T-helper 1 cell treated with Interleukin-12 subunit alpha and Interleukin-12 subunit beta and Interleukin-4 antibody, amounts not matched to agents 30 μg/mL and 1 μg/mL, for 36 hours (primary cell): ENCODE results near the gene SMARCC2.

Experiments
- H3K27ac Mint-ChIP-seq: one replicate; pipeline ENCODE4 v1.8.0; 2021; ENCODE audit warnings: mild to moderate bottlenecking, mixed read lengths
- H3K27me3 Mint-ChIP-seq: one replicate; pipeline ENCODE4 v1.8.0; 2021; ENCODE audit warnings: low read depth, mixed read lengths
- H3K36me3 Mint-ChIP-seq: one replicate; pipeline ENCODE4 v1.8.0; 2021; ENCODE audit warnings: low read depth, mixed read lengths
- H3K4me1 Mint-ChIP-seq: one replicate; pipeline ENCODE4 v1.8.0; 2021; ENCODE audit warnings: low read depth, mixed read lengths
- H3K4me3 Mint-ChIP-seq: one replicate; pipeline ENCODE4 v1.8.0; 2021; ENCODE audit warnings: mild to moderate bottlenecking, moderate library complexity, mixed read lengths
- H3K9me3 Mint-ChIP-seq: one replicate; pipeline ENCODE4 v1.8.0; 2021; ENCODE audit warnings: mixed read lengths

The SMARCC2 gene

GRCh38 chr12:56134897-56135296 is 54.4 kb downstream of the SMARCC2 start:
- Mint-ChIP-seq H3K4me3 (no peak overlapping the region), H3K4me1 (peaks cover 49% of the 10 kb centered on the region), H3K9me3 (peaks cover 6% of the 10 kb centered on the region), H3K27me3 (no peaks in the 10 kb centered on the region), H3K27ac (no peak overlapping the region), H3K36me3 (peaks cover 75% of the 10 kb centered on the region)

- H3K36me3 Mint-ChIP-seq: peaks cover 44% of the 10 kb centered on the region
Observed at GRCh38 chr12:56130876-56131275, 58.4 kb downstream of the SMARCC2 start.

DNA sequence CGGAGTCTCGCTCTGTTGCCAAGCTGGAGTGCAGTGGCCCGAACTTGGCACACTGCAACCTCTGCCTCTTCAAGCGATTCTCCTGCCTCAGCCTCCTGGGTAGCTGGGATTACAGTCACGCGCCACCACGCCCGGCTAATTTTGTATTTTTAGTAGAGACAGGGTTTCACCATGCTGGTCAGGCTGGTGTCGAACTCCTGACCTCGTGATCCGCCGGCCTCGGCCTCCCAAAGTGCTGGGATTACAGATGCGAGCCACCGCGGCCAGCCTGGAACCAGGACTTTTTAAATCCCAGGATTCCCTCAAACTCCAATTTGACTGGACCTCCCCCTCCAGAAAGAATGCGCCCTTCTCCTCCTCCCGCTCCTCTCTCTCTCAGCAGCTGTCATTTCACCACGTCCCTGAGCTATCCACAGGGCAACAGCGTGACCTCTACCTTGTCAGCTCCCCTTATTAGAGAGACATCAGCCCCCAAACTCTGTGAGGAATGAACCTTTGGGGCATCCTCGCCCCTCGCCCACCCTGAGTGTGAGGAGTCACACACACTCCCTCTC is 59.3 kb downstream of the SMARCC2 start:
- Mint-ChIP-seq H3K4me1 (peaks cover 47% of the 10 kb centered on the region), H3K36me3 (peaks cover 43% of the 10 kb centered on the region), H3K27me3 (no peaks in the 10 kb centered on the region), H3K27ac (peak overlapping the region; percentile 93), H3K4me3 (peak overlapping the region; percentile 96), H3K9me3 (peaks cover 6% of the 10 kb centered on the region)

More at GRCh38 chr12:56130876-56131275, 58.4 kb downstream of the SMARCC2 start:
- Mint-ChIP-seq H3K27me3 (no peaks in the 10 kb centered on the region), H3K9me3 (peaks cover 6% of the 10 kb centered on the region), H3K4me3 (peak overlapping the region; percentile 96), H3K4me1 (peaks cover 46% of the 10 kb centered on the region), H3K27ac (peak overlapping the region; percentile 55)

GRCh38 chr12:56129206-56129941 is 59.9 kb downstream of the SMARCC2 start:
- peak overlapping the region; percentile 93 for H3K27ac Mint-ChIP-seq
- H3K4me1 Mint-ChIP-seq: peaks cover 50% of the 10 kb centered on the region
- H3K9me3 Mint-ChIP-seq: peaks cover 6% of the 10 kb centered on the region
- H3K36me3 Mint-ChIP-seq: peaks cover 41% of the 10 kb centered on the region
- no peaks in the 10 kb centered on the region for H3K27me3 Mint-ChIP-seq
- H3K4me3 Mint-ChIP-seq: peak overlapping the region; percentile 96

DNA sequence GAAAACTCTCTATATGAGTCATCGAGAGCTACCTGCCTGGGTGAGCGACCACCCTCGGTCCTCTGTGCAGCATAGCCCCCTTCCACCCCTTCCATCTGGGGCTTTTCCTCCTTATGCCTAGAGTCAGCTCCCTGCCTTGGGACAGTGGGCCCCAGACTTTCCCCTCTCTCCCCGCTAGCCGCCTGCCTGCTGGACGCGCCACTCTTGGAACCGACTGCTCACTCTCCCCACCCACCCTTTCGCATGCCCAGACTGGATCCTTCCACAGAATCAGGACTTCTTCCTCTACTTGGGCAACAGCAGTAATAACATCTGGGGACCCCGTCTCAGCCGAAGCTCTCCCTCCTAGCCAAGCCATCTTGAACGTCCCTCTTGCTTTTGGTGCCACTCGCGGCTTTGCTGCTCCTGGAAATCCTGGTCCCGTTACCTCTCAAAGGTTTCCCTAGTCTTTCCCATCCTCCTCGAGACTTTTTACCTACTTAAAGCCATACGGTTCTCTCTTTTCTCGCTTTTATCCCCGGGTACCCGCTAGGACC is 60.5 kb downstream of the SMARCC2 start:
- peaks cover 55% of the 10 kb centered on the region for H3K4me1 Mint-ChIP-seq
- H3K27ac Mint-ChIP-seq: peak overlapping the region; percentile 93
- no peaks in the 10 kb centered on the region for H3K27me3 Mint-ChIP-seq
- peaks cover 6% of the 10 kb centered on the region for H3K9me3 Mint-ChIP-seq
- H3K4me3 Mint-ChIP-seq: peak overlapping the region; percentile 96
- peaks cover 36% of the 10 kb centered on the region for H3K36me3 Mint-ChIP-seq

DNA sequence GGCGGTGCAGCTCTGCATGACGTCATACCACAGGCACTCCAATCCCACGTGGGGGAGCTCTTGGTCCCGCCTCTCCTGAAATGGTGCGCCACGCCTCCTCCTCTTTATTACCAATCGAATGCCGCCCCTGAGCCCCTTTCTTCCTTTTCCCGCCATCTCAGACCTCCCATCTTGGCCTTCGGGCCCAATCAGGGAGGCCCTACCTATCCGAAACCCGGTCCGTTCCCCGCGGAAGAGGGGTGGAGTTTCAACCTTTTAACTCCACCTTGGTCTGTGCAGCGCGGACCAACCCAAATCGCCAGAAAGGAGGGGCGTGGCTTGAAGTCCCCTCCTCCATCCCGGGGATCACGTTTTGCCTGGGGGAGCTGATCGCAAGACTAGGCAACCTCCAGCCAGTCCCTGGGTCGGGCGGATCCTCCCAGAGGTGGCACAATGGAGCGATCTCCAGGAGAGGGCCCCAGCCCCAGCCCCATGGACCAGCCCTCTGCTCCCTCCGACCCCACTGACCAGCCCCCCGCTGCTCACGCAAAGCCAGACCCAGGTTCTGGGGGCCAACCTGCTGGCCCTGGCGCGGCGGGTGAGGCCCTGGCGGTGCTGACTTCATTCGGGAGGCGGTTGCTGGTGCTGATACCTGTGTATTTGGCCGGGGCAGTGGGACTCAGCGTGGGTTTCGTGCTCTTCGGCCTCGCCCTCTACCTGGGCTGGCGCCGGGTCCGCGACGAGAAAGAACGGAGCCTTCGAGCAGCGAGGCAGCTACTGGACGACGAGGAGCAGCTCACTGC is 61.2 kb downstream of the SMARCC2 start, which contains the start of gene ESYT1:
ESYT1 (plus strand) TSS at position 380 of the 782 bp plus-strand sequence; CDS start at position 433, 53 bp downstream.
- Mint-ChIP-seq H3K9me3 (peaks cover 6% of the 10 kb centered on the region), H3K27ac (peak within 1 kb of the TSS; percentile 93), H3K27me3 (no peaks in the 10 kb centered on the region), H3K4me3 (peak within 1 kb of the TSS; percentile 96), H3K36me3 (peaks cover 30% of the 10 kb centered on the region), H3K4me1 (peaks cover 57% of the 10 kb centered on the region)

GRCh38 chr12:56127485-56127887 is 61.8 kb downstream of the SMARCC2 start:
- Mint-ChIP-seq H3K36me3 (peaks cover 28% of the 10 kb centered on the region), H3K27ac (peak overlapping the region; percentile 93), H3K27me3 (no peaks in the 10 kb centered on the region), H3K9me3 (peaks cover 6% of the 10 kb centered on the region), H3K4me1 (peaks cover 56% of the 10 kb centered on the region), H3K4me3 (peak overlapping the region; percentile 96)

GRCh38 chr12:56126732-56127239 is 62.5 kb downstream of the SMARCC2 start:
- Mint-ChIP-seq H3K36me3 (peaks cover 21% of the 10 kb centered on the region), H3K9me3 (peaks cover 6% of the 10 kb centered on the region), H3K27me3 (no peaks in the 10 kb centered on the region)

GRCh38 chr12:56124133-56124532 is 65.2 kb downstream of the SMARCC2 start:
- H3K36me3 Mint-ChIP-seq: peaks cover 4% of the 10 kb centered on the region
- H3K27ac Mint-ChIP-seq: peak overlapping the region; percentile 38
- H3K9me3 Mint-ChIP-seq: no peaks in the 10 kb centered on the region
- H3K4me3 Mint-ChIP-seq: no peak overlapping the region
- H3K27me3 Mint-ChIP-seq: no peaks in the 10 kb centered on the region
- H3K4me1 Mint-ChIP-seq: peaks cover 38% of the 10 kb centered on the region

More at GRCh38 chr12:56126732-56127239, 62.5 kb downstream of the SMARCC2 start:
- H3K27ac Mint-ChIP-seq: peak overlapping the region; percentile 93
- peaks cover 50% of the 10 kb centered on the region for H3K4me1 Mint-ChIP-seq
- peak overlapping the region; percentile 96 for H3K4me3 Mint-ChIP-seq

DNA sequence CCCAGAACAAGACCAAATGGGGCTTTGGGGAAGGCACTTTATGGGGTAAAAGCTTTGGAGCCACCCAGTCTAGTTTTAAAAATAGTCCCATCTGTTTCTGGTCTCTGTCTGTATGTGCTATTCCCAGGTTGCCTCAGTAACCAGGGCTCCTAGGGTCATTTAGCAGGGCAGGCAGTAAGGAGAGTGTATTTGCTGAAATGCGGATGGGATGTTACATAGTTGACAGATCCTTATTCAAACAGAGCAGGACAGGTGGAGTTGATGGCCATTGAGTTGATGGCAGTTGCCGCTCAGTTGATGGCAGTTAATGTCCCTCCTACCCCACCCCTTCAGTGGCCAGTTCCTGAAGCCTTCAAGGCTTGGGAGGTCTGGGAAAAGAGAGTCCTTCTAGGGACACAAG is 66.6 kb downstream of the SMARCC2 start:
- H3K4me1 Mint-ChIP-seq: peaks cover 46% of the 10 kb centered on the region
- no peak overlapping the region for H3K27ac Mint-ChIP-seq

DNA sequence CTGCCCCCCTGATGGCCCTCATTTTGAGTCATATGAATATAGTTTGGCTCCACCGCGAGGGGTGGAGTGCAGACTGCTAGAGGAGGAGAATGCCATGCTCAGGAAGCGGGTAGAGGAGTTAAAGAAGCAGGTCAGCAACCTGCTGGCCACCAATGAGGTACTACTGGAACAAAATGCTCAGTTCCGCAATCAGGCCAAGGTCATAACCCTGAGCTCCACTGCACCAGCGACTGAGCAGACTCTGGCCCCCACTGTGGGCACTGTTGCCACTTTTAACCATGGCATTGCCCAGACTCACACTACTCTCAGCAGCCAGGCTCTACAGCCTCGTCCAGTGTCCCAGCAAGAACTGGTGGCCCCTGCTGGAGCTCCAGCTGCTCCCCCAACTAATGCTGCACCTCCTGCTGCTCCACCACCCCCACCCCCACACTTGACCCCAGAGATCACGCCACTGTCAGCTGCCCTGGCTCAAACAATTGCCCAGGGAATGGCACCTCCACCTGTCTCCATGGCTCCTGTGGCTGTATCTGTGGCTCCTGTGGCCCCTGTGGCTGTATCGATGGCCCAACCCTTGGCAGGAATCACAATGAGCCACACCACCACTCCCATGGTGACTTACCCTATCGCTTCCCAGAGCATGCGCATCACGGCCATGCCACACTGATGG is 67.9 kb downstream of the SMARCC2 start:
- peaks cover 20% of the 10 kb centered on the region for H3K36me3 Mint-ChIP-seq
- H3K4me1 Mint-ChIP-seq: peaks cover 38% of the 10 kb centered on the region
- no peaks in the 10 kb centered on the region for H3K9me3 Mint-ChIP-seq
- H3K27ac Mint-ChIP-seq: no peak overlapping the region
- no peak overlapping the region for H3K4me3 Mint-ChIP-seq
- H3K27me3 Mint-ChIP-seq: no peaks in the 10 kb centered on the region

More for the DNA sequence above, 66.6 kb downstream of the SMARCC2 start:
- no peaks in the 10 kb centered on the region for H3K9me3 Mint-ChIP-seq
- no peaks in the 10 kb centered on the region for H3K27me3 Mint-ChIP-seq
- peaks cover 9% of the 10 kb centered on the region for H3K36me3 Mint-ChIP-seq
- H3K4me3 Mint-ChIP-seq: no peak overlapping the region

GRCh38 chr12:56120158-56120846 is 69.0 kb downstream of the SMARCC2 start:
- Mint-ChIP-seq H3K4me1 (peaks cover 37% of the 10 kb centered on the region), H3K36me3 (peaks cover 20% of the 10 kb centered on the region), H3K4me3 (no peak overlapping the region), H3K27me3 (no peaks in the 10 kb centered on the region), H3K27ac (no peak overlapping the region), H3K9me3 (no peaks in the 10 kb centered on the region)

DNA sequence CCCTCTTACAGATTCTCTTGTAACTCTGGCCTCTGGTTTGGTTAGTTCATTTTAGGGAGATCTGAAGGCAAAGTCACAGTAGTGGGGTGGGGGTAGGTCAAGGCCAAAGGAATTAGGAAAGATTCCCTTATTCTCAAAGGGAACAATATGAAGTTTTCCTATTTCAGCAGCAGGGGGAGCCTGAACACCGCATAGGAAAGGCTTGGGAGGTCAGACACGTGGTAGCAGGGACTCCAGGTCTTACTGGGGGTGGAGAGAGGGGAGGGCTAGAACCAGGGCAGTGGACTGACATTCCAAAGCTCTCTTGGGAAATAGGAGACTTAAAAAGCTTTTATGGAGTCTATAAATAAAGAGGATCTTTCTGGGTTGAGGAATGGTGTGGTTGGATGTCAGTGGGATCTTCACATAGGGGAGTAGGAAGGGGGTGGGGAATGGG is 69.9 kb downstream of the SMARCC2 start:
- Mint-ChIP-seq H3K4me3 (peak overlapping the region; percentile 99), H3K27me3 (no peaks in the 10 kb centered on the region), H3K36me3 (peaks cover 20% of the 10 kb centered on the region), H3K4me1 (peaks cover 34% of the 10 kb centered on the region), H3K9me3 (no peaks in the 10 kb centered on the region), H3K27ac (peak overlapping the region; percentile 99)
